K562 (cell line): ENCODE results near the gene TCF25. TPM values are rescaled to one million over a fixed set of nuclear protein-coding genes. Genes with fewer than 3 reads are reported as not detected.

Experiments used
- ATAC-seq: fragments of 200-7000 bp; cut with Tn5 transposase; 3 replicates; pipeline ENCODE4 v1.9.1; 2020; ENCODE audit warnings: moderate library complexity
- BruUV-seq: library from RNA; stranded (reverse); fragments of 400-500 nt; replicated peaks from 2 replicates; lab custom pipeline; 2021; lab: Mats Ljungman, UMichigan
- CTCF ChIA-PET: fragments of 300-600 bp; formaldehyde crosslinking; extraction: SDS; loops from one replicate; lab custom pipeline; 2021; ENCODE audit warnings: low intra/inter-chr PET ratio; lab: Yijun Ruan, JAX
- POLR2A ChIA-PET: fragments of 300-600, 350-650 bp; sonication (Branson Sonifier 250); formaldehyde crosslinking; extraction: SDS; loops from one replicate; lab custom pipeline; 2021; ENCODE audit warnings: antibody characterized with exemption, inconsistent platforms; lab: Yijun Ruan, JAX
- DNase-seq, 4 experiments: peaks; one replicate each; pipeline versions ENCODE4 v3.0.0 to v3.0.0-alpha.2; 2011 to 2018; ENCODE audit warnings: low spot score in 3 of 4, mixed read lengths in 3 of 4; ENCODE audit errors: extremely low read depth in 1 of 4
- FAIRE-seq: peaks from 2 replicates; lab custom pipeline; 2011; peaks lifted over from hg19 to GRCh38; lab: Jason Lieb, UNC
- H2AFZ ChIP-seq: 2 replicates; pipeline ENCODE4 v1.6.0; 2011; ENCODE audit warnings: low read depth, low read length, control low read depth, inconsistent platforms
- H3K27ac ChIP-seq: fragments of 200-600 bp; 3 replicates; pipeline ENCODE4 v1.8.0; 2011; ENCODE audit warnings: low read depth, mild to moderate bottlenecking, control low read depth, inconsistent platforms, low read length, moderate library complexity, mixed read lengths; ENCODE audit errors: extremely low read depth
- H3K27me3 ChIP-seq, 2 experiments: fragments of 300-600 bp in 1 of 2; 2 replicates in 1 of 2; 3 replicates in 1 of 2; pipeline versions ENCODE4 v1.6.0 to v1.8.0; 2011; ENCODE audit warnings: inconsistent platforms in 2 of 2, low read length in 2 of 2, mild to moderate bottlenecking in 1 of 2, mixed read lengths in 1 of 2, moderate library complexity in 1 of 2; ENCODE audit not compliant: control insufficient read depth in 2 of 2, insufficient read depth in 2 of 2
- H3K36me3 ChIP-seq: fragments of 300-600 bp; 3 replicates; pipeline ENCODE4 v1.8.0; 2011; ENCODE audit warnings: mild to moderate bottlenecking, low read length, inconsistent platforms; ENCODE audit not compliant: control insufficient read depth, insufficient read depth
- H3K4me1 ChIP-seq, 2 experiments: fragments of 200-600 bp in 1 of 2; replicated peaks in 1 of 2; 2 replicates in 1 of 2; 3 replicates in 1 of 2; pipeline versions ENCODE4 v1.5.1 to v1.8.0; 2011; ENCODE audit warnings: inconsistent platforms in 2 of 2, low read length in 2 of 2, mild to moderate bottlenecking in 1 of 2, mixed read lengths in 1 of 2, moderate library complexity in 1 of 2; ENCODE audit not compliant: control insufficient read depth in 2 of 2, insufficient read depth in 2 of 2
- H3K4me2 ChIP-seq: 2 replicates; pipeline ENCODE4 v1.6.1; 2011; ENCODE audit warnings: low read length, control low read depth, inconsistent platforms, mixed read lengths; ENCODE audit not compliant: insufficient read depth
- H3K4me3 ChIP-seq: fragments of 200-600 bp; sonication (generic), shearing (Covaris generic); 2 replicates; pipeline ENCODE4 v1.5.1; 2016; ENCODE audit warnings: control low read depth, inconsistent platforms
- H3K79me2 ChIP-seq: fragments of 200-600 bp; 3 replicates; pipeline ENCODE4 v1.8.0; 2011; ENCODE audit warnings: low read length, inconsistent platforms; ENCODE audit not compliant: control insufficient read depth, insufficient read depth
- H3K9ac ChIP-seq, 2 experiments: 2 replicates each; pipeline versions ENCODE4 v1.6.0 to v1.6.1; 2011; ENCODE audit warnings: low read depth in 2 of 2, low read length in 2 of 2, control low read depth in 1 of 2, inconsistent platforms in 1 of 2, mild to moderate bottlenecking in 1 of 2, mixed read lengths in 1 of 2; ENCODE audit not compliant: insufficient read depth in 1 of 2
- H3K9me1 ChIP-seq: one replicate; pipeline ENCODE4 v1.6.0; 2011; ENCODE audit warnings: inconsistent platforms, mild to moderate bottlenecking, low read length, moderate library complexity; ENCODE audit not compliant: control insufficient read depth, insufficient read depth
- H3K9me3 ChIP-seq: replicated peaks from 2 replicates; pipeline ENCODE4 v1.5.1; 2011; ENCODE audit warnings: low read depth, low read length, inconsistent platforms; ENCODE audit not compliant: control insufficient read depth, insufficient read depth
- H4K20me1 ChIP-seq: replicated peaks from 2 replicates; pipeline ENCODE4 v1.6.1; 2011; ENCODE audit warnings: low read length, inconsistent platforms, mixed read lengths; ENCODE audit not compliant: control insufficient read depth, insufficient read depth
- JUND ChIP-seq, 2 experiments: IDR thresholded peaks; 2 replicates in 1 of 2; 3 replicates in 1 of 2; pipeline ENCODE4 v1.6.1; 2011; ENCODE audit warnings: borderline replicate concordance in 2 of 2, low read depth in 2 of 2, low read length in 2 of 2, improper control_type of control experiment in 1 of 2, missing biosample characterization in 1 of 2, missing genetic modification characterization in 1 of 2, missing genetic modification reagents in 1 of 2
- LARP7 ChIP-seq: fragments of 450-650 bp; IDR thresholded peaks from 2 replicates; pipeline ENCODE4 v1.6.1; 2016
- MEF2D ChIP-seq: conservative IDR thresholded peaks from 2 replicates; pipeline ENCODE4 v1.6.1; 2016; ENCODE audit warnings: low read depth, missing genetic modification characterization, missing compliant biosample characterization
- MTA3 ChIP-seq: fragments of 450-650 bp; formaldehyde crosslinking; IDR thresholded peaks from 2 replicates; pipeline ENCODE4 v1.6.1; 2017; ENCODE audit warnings: mild to moderate bottlenecking, borderline replicate concordance
- SETDB1 ChIP-seq: IDR thresholded peaks from one replicate; pipeline ENCODE4 v1.6.1; 2012; ENCODE audit warnings: low read length, control low read depth, inconsistent platforms
- SLC30A9 ChIP-seq: fragments of 250-450 bp; sonication (Bioruptor Pico); IDR thresholded peaks from 2 replicates; pipeline ENCODE4 v1.8.0; 2022; ENCODE audit warnings: mild to moderate bottlenecking, moderate library complexity
- ZBED1 ChIP-seq: IDR thresholded peaks from 2 replicates; pipeline ENCODE4 v1.6.1; 2014
- ZC3H4 ChIP-seq: sonication (generic); formaldehyde crosslinking; IDR thresholded peaks from 2 replicates; pipeline ENCODE4 v1.9.0; 2021; ENCODE audit warnings: missing genetic modification reagents, borderline replicate concordance
- ZFP91 ChIP-seq: sonication (generic); formaldehyde crosslinking; IDR thresholded peaks from 2 replicates; pipeline ENCODE4 v1.8.0; 2022; ENCODE audit warnings: mild to moderate bottlenecking, missing genetic modification reagents
- ZNF217 ChIP-seq: sonication (generic); formaldehyde crosslinking; IDR thresholded peaks from 2 replicates; pipeline ENCODE4 v1.8.0; 2022; ENCODE audit warnings: mild to moderate bottlenecking, missing genetic modification reagents
- ZNF444 ChIP-seq: fragments of 250-450 bp; sonication (Bioruptor Pico); IDR thresholded peaks from 2 replicates; pipeline ENCODE4 v1.4.0; 2020; ENCODE audit warnings: mild to moderate bottlenecking, moderate library complexity
- ZNF780A ChIP-seq: fragments of 250-450 bp; sonication (Bioruptor Pico); IDR thresholded peaks from 2 replicates; pipeline ENCODE4 v1.5.0; 2021; ENCODE audit warnings: mild to moderate bottlenecking
- WGBS: fragments of 100-300 bp; shearing (Covaris generic); methylation state at CpG from one replicate; pipeline ENCODE4 v1.1.6; 2016; ENCODE audit warnings: low coverage, mixed read lengths; ENCODE audit not compliant: insufficient coverage; ENCODE audit errors: missing lambda C conversion rate; 5-methylcytosine and 5-hydroxymethylcytosine counted together
- in situ Hi-C: fragments of 300-500 bp; cut with MboI; formaldehyde crosslinking; loops from 4 replicates; pipeline ENCODE4 v1.15.0; 2018; ENCODE audit warnings: inconsistent platforms, mixed read lengths
- intact Hi-C: fragments of 100-400 bp; cut with micrococcal nuclease; formaldehyde crosslinking; loops from 2 replicates; pipeline ENCODE4 v1.14.2; 2022
- polyA plus RNA-seq, 8 experiments: library from polyadenylated mRNA; depleted of rRNA in 4 of 8; stranded (reverse) in 5 of 8; unstranded in 3 of 8; fragments of >200 nt; fragmentation: Nextera tagmentation in 2 of 8; fragmentation: Illumina TruSeq in 1 of 8; extraction: Ambion mirVana in 2 of 8; extraction: Trizol in 1 of 8; gene quantifications; 2 replicates each; pipeline versions ENCODE4 v1.2.1 to v1.2.3, GENCODE V29; 2011 to 2014; ENCODE audit warnings: inconsistent platforms in 1 of 8, missing spikeins in 1 of 8
- total RNA-seq, 7 experiments: library from RNA; depleted of rRNA in 6 of 7; stranded (reverse); fragments of >200 nt in 6 of 7; fragmentation: Illumina TruSeq in 2 of 7; extraction: Trizol in 2 of 7; gene quantifications; 2 replicates each; pipeline versions ENCODE4 v1.2.1 to v1.2.3, GENCODE V29; 2011 to 2021; ENCODE audit warnings: low replicate concordance in 1 of 7
- TF ChIP-seq, protein P1 (sequence below), 2 experiments: fragments of 450-650 bp; formaldehyde crosslinking in 1 of 2; IDR thresholded peaks; 2 replicates each; pipeline versions ENCODE4 v1.4.0 to v1.6.1; 2014 to 2020; ENCODE audit warnings: mild to moderate bottlenecking in 2 of 2, borderline replicate concordance in 1 of 2, low read depth in 1 of 2

TCF25 gene
- total and polyA plus RNA-seq, 9 of the 15 experiments (the other 6 are each of a cell fraction or from before 2014, with no cell fraction given) = 9.0 to 154 (median 83.8) TPM

DNA sequence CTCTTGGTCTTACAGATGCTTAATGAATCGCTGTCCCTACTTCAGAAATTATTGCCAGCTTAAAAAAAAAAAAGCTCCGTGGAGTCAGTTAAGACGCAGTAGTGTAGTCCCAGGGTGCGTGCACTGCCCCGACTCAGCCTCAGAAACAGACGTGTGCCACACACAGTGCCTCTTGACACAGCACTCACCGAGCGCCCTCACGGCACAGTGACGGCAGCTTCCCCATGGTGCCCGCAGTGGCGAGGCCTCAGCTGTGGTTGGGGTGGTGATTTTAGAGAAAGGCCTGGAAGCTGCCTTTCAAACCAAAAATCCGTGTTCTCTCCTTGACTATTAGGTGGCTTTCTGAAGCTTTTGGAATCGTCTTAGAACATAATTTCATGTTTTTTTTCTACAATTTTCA lies 13.9 kb downstream of the TCF25 start:
- no peak overlapping the region for H3K4me3 ChIP-seq
- H3K36me3 ChIP-seq = peaks cover 87% of the 10 kb centered on the region
- DNase-seq (no peak), ATAC-seq (no peak), FAIRE-seq (no peak)
- peaks cover 5% of the 10 kb centered on the region for H3K9me1 ChIP-seq
- H3K9me3 ChIP-seq = no peaks in the 10 kb centered on the region
- peaks cover 0 to 9% of the 10 kb centered on the region in 2 experiments; a peak in 1 of 5 replicates for H3K4me1 ChIP-seq
- no peak overlapping the region for H2AFZ ChIP-seq
- no peaks in the 10 kb centered on the region for H3K27me3 ChIP-seq
- no TSS peak for BruUV-seq
- H3K4me2 ChIP-seq = no peak overlapping the region
- POLR2A ChIA-PET = interaction anchor here (0.5 to 1.1 kb wide), 9 partner anchors 12 to 716 kb away, joined by 3 to 4 read pairs (median 3); partner anchors contain the start of genes CDH15 and TCF25
- 95% methylated on average over 14 of the region's 14 CpGs for WGBS
- intact Hi-C loops (no loop called here), in situ Hi-C loops (no loop called here)
- 0 out of 2 replicates have a peak, but pooled peaks cover 4% of the 10 kb centered on the region for H4K20me1 ChIP-seq
- no peak overlapping the region for H3K9ac ChIP-seq
- no peak overlapping the region for H3K27ac ChIP-seq
- CTCF ChIA-PET = no interaction called here
- H3K79me2 ChIP-seq = peaks cover 11% of the 10 kb centered on the region; the same call in 2 of the 3 replicates
- TF ChIP-seq MEF2D (tag) = no peak
- no peak for TF ChIP-seq ZFP91 (CRISPR knock-in tag)
- no peak for TF ChIP-seq ZNF217 (CRISPR knock-in tag)
- TF ChIP-seq ZNF444 = no peak
- TF ChIP-seq MTA3 = no peak
- no peak for TF ChIP-seq ZNF780A (CRISPR knock-in tag)
- TF ChIP-seq ZC3H4 (CRISPR knock-in tag) = no peak
- no peak for TF ChIP-seq JUND (IDR thresholded peaks at IDR 0.05; ENCODE audit: borderline replicate concordance, low read depth, low read length)
- no peak for TF ChIP-seq JUND (tag; IDR thresholded peaks at IDR 0.05; ENCODE audit: borderline replicate concordance, low read depth, low read length)
- TF ChIP-seq ZBED1 = no peak
- TF ChIP-seq SLC30A9 = no peak
- TF ChIP-seq LARP7 = no peak
- TF ChIP-seq, protein P1, sequence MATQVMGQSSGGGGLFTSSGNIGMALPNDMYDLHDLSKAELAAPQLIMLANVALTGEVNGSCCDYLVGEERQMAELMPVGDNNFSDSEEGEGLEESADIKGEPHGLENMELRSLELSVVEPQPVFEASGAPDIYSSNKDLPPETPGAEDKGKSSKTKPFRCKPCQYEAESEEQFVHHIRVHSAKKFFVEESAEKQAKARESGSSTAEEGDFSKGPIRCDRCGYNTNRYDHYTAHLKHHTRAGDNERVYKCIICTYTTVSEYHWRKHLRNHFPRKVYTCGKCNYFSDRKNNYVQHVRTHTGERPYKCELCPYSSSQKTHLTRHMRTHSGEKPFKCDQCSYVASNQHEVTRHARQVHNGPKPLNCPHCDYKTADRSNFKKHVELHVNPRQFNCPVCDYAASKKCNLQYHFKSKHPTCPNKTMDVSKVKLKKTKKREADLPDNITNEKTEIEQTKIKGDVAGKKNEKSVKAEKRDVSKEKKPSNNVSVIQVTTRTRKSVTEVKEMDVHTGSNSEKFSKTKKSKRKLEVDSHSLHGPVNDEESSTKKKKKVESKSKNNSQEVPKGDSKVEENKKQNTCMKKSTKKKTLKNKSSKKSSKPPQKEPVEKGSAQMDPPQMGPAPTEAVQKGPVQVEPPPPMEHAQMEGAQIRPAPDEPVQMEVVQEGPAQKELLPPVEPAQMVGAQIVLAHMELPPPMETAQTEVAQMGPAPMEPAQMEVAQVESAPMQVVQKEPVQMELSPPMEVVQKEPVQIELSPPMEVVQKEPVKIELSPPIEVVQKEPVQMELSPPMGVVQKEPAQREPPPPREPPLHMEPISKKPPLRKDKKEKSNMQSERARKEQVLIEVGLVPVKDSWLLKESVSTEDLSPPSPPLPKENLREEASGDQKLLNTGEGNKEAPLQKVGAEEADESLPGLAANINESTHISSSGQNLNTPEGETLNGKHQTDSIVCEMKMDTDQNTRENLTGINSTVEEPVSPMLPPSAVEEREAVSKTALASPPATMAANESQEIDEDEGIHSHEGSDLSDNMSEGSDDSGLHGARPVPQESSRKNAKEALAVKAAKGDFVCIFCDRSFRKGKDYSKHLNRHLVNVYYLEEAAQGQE (IDR thresholded peaks at IDR 0.05; ENCODE audit: borderline replicate concordance) = no peak
- TF ChIP-seq, protein P1 (CRISPR knock-in tag; IDR thresholded peaks at IDR 0.05; ENCODE audit: low read depth) = no peak
- no peak for TF ChIP-seq SETDB1
